HTERT RPE-1 (cell line): ENCODE measurements around the gene BIN1.

Experiments used
- in situ Hi-C: fragments of 300-500 bp; cut with MboI; formaldehyde crosslinking; loops from 4 replicates; pipeline ENCODE4 v1.14.3; 2020; ENCODE audit warnings: low sequenced_read_pairs

BIN1 gene

GRCh38 chr2:127063701-127064590 lies 43.0 kb downstream of the BIN1 start:
- in situ Hi-C loops, result no loop called here

- in situ Hi-C loops, result no loop called here
Measured at GRCh38 chr2:127061375-127062273, 45.3 kb downstream of the BIN1 start.

- in situ Hi-C loops, result no loop called here
Measured at GRCh38 chr2:127060264-127060945, 46.5 kb downstream of the BIN1 start.

GRCh38 chr2:127059559-127059958 lies 47.4 kb downstream of the BIN1 start:
- in situ Hi-C loops, result no loop called here

GRCh38 chr2:127058954-127059252 lies 48.1 kb downstream of the BIN1 start:
- in situ Hi-C loops, result no loop called here

- in situ Hi-C loops, result no loop called here
Measured at GRCh38 chr2:127058246-127058953, 48.6 kb downstream of the BIN1 start.

- in situ Hi-C loops, result no loop called here
Measured at GRCh38 chr2:127057371-127058245, 49.3 kb downstream of the BIN1 start.

GRCh38 chr2:127056631-127057370 lies 50.2 kb downstream of the BIN1 start:
- in situ Hi-C loops, result no loop called here

GRCh38 chr2:127056086-127056485 lies 50.9 kb downstream of the BIN1 start:
- in situ Hi-C loops, result no loop called here

GRCh38 chr2:127055786-127056076 lies 51.2 kb downstream of the BIN1 start:
- in situ Hi-C loops, result no loop called here

GRCh38 chr2:127054996-127055785 lies 51.8 kb downstream of the BIN1 start:
- in situ Hi-C loops, result no loop called here

GRCh38 chr2:127054604-127054930 lies 52.4 kb downstream of the BIN1 start:
- in situ Hi-C loops, result no loop called here

GRCh38 chr2:127053731-127054603 lies 53.0 kb downstream of the BIN1 start:
- in situ Hi-C loops, result no loop called here

GRCh38 chr2:127052771-127053691 lies 53.9 kb downstream of the BIN1 start:
- in situ Hi-C loops, result no loop called here

GRCh38 chr2:127052057-127052770 lies 54.7 kb downstream of the BIN1 start:
- in situ Hi-C loops, result no loop called here
